ENCODE measurements around the gene RABGAP1L.

- TF ChIP-seq CTCF (IDR thresholded peaks at IDR 0.05) = no peak
- TF ChIP-seq POLR2A (IDR thresholded peaks at IDR 0.05) = no peak
Observed at GRCh38 chr1:174680101-174680500, 520.8 kb downstream of the RABGAP1L start.

Data from lower leg skin (tissue), 3 donors.